ENCODE results near the gene IREB2. TPM values are rescaled to one million over a fixed set of nuclear protein-coding genes. Genes with fewer than 3 reads are reported as not detected.
A peak's percentile ranks its signal among the peaks of the same experiment; 100 is the strongest.

Gene IREB2, protein sequence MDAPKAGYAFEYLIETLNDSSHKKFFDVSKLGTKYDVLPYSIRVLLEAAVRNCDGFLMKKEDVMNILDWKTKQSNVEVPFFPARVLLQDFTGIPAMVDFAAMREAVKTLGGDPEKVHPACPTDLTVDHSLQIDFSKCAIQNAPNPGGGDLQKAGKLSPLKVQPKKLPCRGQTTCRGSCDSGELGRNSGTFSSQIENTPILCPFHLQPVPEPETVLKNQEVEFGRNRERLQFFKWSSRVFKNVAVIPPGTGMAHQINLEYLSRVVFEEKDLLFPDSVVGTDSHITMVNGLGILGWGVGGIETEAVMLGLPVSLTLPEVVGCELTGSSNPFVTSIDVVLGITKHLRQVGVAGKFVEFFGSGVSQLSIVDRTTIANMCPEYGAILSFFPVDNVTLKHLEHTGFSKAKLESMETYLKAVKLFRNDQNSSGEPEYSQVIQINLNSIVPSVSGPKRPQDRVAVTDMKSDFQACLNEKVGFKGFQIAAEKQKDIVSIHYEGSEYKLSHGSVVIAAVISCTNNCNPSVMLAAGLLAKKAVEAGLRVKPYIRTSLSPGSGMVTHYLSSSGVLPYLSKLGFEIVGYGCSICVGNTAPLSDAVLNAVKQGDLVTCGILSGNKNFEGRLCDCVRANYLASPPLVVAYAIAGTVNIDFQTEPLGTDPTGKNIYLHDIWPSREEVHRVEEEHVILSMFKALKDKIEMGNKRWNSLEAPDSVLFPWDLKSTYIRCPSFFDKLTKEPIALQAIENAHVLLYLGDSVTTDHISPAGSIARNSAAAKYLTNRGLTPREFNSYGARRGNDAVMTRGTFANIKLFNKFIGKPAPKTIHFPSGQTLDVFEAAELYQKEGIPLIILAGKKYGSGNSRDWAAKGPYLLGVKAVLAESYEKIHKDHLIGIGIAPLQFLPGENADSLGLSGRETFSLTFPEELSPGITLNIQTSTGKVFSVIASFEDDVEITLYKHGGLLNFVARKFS
- 10 to 100 TPM; 35.1 to 54.0 (median 42.4) TPM for polyA plus RNA-seq (ENCODE audit: insufficient read length in 10 of 10)
- long read RNA-seq, donor 1, full-length matches to known transcripts, result 10 of 10 reads
- long read RNA-seq, donor 1, partial matches to known transcripts, result 0 of 10 reads
- long read RNA-seq, donor 1, other reads (novel, unspliced or antisense), result 0 of 10 reads
- long read RNA-seq, donor 2, full-length matches to known transcripts, result 3 of 3 reads
- long read RNA-seq, donor 2, partial matches to known transcripts, result 0 of 3 reads
- long read RNA-seq, donor 2, other reads (novel, unspliced or antisense), result 0 of 3 reads
- long read RNA-seq, donor 3, result 0 reads
- long read RNA-seq, donor 4, full-length matches to known transcripts, result 4 of 4 reads
- long read RNA-seq, donor 4, partial matches to known transcripts, result 0 of 4 reads
- long read RNA-seq, donor 4, other reads (novel, unspliced or antisense), result 0 of 4 reads
- long read RNA-seq, donor 5, full-length matches to known transcripts, result 7 of 25 reads
- long read RNA-seq, donor 5, partial matches to known transcripts, result 18 of 25 reads
- long read RNA-seq, donor 5, other reads (novel, unspliced or antisense), result 0 of 25 reads
- long read RNA-seq, donor 6, result 0 reads
- long read RNA-seq, donor 7, full-length matches to known transcripts, result 1 of 1 reads
- long read RNA-seq, donor 7, partial matches to known transcripts, result 0 of 1 reads
- long read RNA-seq, donor 7, other reads (novel, unspliced or antisense), result 0 of 1 reads
- long read RNA-seq, donor 8, full-length matches to known transcripts, result 1 of 1 reads
- long read RNA-seq, donor 8, partial matches to known transcripts, result 0 of 1 reads
- long read RNA-seq, donor 8, other reads (novel, unspliced or antisense), result 0 of 1 reads
- long read RNA-seq, donor 9, full-length matches to known transcripts, result 1 of 1 reads
- long read RNA-seq, donor 9, partial matches to known transcripts, result 0 of 1 reads
- long read RNA-seq, donor 9, other reads (novel, unspliced or antisense), result 0 of 1 reads

GRCh38 chr15:78437762-78438618 is at the start of gene IREB2:
Gene IREB2 (plus strand): TSS chr15:78438216. CDS start chr15:78438338, 122 bp downstream.
- peak; percentile 99 to 100 (median 100) for DNase-seq

DNA sequence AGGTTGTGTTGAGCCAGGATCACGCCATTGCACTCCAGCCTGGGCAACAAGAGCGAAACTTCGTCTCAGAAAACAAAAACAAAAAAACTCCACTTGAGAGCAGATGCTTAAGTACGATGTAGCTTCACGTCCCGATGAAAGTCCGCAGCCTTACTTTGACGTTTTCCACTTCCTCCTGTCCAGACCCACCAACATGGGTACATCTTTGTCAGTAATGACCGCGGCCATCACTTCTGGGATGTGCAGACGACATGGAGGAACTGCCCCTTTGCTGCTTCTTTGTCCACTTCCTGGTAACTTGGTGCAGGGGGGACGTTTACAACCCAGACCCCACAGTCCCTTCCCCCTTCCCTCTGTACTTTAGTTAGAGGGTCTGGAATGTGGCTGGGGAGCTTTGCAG is 49.2 kb upstream of the IREB2 start:
- DNase-seq, result no peak

GRCh38 chr15:78389322-78389721 is 48.7 kb upstream of the IREB2 start:
- DNase-seq, result peak; percentile 53 to 88 (median 76)

DNA sequence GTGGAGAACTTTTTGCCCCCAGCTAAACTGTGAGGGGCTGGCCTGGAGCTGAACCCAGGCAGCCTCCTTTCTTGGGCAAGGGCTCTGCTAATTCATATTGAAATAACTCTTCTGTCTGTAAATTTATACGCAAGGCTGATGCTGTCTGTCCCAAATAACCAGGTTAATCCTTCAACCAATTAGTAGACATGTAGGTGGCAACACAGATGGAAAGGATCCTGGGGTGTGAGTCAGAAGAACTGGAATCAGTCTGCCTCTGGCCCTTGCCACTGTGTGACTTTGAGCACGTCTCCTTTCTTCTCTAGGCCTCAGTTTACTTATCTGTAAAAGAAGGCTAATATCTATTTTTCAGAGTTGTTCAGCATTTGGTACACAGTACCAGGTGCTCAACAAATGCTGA is 48.3 kb upstream of the IREB2 start:
- no peak for DNase-seq

DNA sequence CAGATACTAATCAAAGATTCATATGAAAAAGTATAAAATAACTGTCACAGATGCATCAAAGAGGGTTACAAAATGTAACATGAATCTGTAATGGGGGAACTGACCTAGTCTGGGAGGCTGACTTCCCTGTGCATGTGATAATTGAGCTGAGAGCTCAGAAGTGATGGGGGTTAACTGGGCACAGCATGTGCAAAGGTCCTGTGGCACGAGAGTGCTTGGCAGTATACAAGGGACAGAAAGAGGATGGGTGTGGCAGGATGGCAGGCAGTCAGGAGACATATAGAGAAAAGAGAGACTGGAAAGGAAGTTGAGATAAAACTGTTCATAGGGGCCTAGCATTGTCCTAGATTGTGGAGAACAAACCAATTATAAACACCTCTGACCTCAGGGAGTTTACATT is 47.8 kb upstream of the IREB2 start:
- no peak for DNase-seq

DNA sequence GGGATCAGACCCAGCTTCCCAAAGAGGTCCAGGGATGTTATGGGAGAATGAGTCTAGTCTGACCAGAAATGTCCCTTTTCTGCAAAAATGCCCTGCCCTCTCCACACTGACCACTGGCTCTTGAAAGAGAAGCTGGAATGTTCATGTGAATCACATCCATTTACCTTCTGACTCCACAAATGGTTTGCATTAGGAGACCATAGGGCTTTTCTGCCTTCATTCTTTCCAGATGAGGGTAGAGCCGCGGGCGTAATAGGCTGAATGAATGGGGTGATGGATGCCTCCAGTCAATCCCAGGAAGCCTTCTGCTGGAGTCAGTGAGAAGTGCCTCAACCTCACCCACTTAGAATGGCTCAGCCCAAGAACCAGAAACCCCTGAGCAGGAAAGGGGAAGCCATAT is 47.2 kb upstream of the IREB2 start:
- DNase-seq, result no peak

- no peak for DNase-seq
Observed at GRCh38 chr15:78391781-78392180, 46.2 kb upstream of the IREB2 start.

GRCh38 chr15:78392430-78392829 is 45.6 kb upstream of the IREB2 start:
- DNase-seq, result no peak

DNA sequence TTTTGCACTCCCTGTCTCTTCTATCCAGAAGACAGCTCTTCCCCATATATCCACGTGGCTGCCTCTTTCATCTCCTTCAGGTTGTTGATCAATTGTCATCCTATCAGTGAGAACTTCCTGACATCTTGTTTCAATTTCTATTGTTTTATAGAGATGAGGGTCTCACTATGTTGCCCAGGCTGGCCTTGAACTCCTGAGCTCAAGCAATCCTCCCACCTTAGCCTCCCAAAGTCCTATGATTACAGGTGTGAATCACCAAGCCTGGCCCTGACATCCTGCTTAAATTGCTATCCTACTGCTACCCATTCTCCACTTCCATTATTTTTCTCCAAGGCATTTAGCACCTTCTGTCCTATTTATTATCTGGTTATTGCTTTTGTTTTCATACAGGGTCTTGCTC is 44.9 kb upstream of the IREB2 start:
- no peak for DNase-seq

GRCh38 chr15:78394026-78394425 is 44.0 kb upstream of the IREB2 start:
- DNase-seq, result no peak

DNA sequence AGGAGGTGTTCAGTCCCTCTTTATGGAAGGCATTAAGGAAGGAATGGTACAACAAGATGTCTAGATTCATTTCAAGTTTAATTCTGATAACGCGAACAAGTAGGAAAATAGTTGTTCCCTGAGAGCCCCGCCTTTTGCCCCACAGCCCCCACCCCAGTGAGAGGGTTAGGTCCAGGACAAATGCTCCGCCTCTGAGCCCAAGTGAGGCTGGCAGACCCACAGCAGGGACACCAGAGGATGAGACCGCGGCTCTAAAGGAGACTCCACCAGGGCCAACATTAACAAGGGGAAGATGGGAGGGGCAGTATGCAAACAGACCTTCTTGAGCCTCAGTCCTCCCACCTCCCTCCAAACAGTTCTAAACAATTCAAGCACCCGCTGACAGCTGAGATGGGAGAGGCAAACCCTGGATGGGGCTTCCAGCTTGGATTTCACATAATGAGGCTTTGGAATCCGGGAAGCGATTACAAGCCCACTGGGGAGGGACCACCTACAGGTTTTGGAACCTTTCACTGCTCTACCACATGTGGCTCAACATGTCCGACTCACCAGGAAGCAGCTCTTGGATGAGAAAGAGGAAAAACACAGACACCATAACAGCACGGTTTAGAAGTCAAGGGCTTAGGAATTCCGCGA is 42.9 kb upstream of the IREB2 start:
- peak; percentile 40 to 87 (median 71) for DNase-seq

GRCh38 chr15:78396186-78396814 is 41.7 kb upstream of the IREB2 start:
- no peak for DNase-seq

DNA sequence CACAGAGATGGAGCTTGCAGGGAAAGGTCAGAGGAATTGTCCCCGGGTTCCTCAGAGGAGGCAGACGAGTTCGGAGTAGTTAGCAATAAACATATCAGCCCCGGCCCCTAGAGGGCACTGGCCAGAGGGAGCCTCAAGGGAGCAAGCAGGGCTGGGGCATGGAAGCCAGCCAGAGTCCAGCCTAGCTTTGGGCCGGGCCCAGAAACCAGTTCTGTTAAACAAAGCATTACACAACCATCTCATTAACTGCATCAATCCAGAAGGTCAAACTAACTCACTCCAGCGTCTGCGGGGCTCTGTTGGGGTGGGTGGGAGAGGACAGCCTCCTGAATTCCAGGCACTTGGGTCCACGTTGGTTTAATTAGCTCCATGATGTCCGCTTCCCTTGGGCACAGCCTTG is 41.0 kb upstream of the IREB2 start:
- DNase-seq, result no peak

DNA sequence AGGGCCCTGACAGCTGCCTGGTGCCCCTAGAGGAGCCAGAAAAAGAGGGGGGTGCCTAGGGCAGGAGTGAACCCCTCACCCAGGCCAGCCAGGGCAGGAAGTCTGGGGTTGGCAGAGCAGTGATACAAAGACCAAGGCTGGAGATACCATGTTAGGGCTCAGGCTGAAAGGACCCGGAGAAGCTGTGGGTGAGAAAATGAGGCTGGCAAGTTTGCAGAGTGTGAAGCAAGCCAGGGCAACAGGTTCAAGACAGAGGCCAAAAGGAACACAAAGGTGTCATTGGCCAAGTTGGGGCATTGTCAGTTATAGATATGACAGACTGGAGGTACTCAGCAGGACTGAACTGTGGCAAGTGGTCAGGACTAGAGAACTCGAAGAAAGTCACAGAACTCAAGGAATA is 40.6 kb upstream of the IREB2 start:
- no peak for DNase-seq

DNA sequence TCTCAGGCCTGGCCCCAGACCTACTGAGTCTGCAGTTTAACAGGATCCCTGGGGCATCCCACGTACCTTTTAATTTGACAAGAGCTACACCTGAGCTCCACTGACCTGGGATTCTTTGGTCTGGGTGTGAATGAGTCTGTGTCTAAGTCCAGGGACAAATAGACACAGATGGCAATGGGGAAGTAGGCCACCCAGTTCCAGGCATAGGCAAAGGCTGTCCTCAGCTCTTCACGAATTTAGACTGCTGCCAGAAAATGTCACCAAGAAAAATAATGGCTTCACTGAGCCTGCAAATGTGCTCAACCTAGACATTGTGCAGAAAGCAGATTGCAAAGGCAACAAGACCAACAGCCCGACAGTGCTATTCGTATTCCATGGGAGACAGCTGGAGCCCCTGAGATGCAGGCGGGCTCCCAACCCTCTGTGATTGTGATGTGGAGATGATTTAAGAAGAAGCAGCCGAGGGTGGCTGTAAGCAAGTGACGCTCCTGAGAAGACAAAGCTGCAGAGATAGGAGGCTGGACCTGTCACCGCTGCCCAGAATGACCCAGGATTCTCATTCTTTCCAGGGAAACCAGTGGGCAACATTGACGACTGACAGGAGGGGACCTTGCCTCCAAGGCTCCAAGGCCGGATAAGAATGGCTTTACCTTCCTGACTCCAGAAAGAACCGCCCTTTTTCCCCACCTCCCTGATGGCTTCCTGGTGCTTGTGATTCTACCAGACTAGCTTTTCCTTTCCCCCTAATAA is 39.8 kb upstream of the IREB2 start:
- DNase-seq, result no peak

DNA sequence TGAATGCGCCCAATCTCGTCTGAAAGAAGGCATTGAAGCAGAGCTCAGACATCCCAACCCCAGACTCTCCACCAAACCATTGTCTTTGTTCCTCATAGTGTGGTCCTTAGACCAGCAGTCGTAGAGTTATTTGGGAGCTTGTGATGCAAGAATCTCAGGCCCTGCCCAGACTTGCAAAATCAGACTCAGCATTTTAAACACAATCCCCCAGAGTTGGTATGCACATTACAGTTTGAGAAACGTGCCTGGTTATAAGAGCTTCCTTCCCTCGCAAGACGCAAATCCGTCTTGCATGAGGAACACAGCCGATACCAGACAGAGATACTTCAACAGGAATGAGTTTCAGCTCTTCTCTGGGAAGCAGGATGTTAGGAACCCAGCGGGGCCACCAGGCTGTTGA is 38.9 kb upstream of the IREB2 start:
- peak in 1 of 3 donors; percentile 55 for DNase-seq

DNA sequence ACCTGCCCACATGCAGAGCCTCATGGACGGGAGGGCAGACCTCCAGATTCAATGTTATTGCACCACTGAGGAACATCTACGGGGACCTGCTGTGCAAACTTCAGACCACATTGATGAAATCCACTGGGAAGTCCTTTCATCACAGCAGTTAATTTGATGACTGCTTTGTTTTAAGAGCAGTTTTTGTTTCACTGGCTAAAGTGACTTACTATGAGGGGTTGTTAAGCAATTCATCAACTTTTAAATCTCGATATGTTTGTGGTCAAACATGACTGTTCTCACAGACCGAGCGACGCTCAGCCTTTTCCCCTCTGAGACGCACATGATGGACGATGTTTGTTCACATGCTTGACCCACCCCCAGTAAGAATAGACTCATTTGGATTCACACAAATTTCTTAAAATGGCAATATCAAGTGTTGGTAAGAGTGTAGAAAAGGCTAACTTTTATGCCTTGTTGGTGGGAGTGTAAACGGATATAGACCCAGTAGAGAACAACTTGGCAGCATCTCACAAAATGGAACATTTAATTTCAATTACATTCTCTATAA is 35.9 kb upstream of the IREB2 start:
- peak in 1 of 3 donors; percentile 45 for DNase-seq
